CD4-positive, alpha-beta T cell treated with Interleukin-15 for 4 hours (primary cell): ENCODE measurements around the gene GOLGA8H.
"Not testable (repeated sequence)": the region's sequence is repeated elsewhere in the genome, so short reads cannot be mapped to it uniquely, and the experiment has no call there.

Source experiments
- DNase-seq: peaks from one replicate; pipeline ENCODE4 v3.0.0-alpha.2; 2020; ENCODE audit warnings: low spot score

Gene GOLGA8H, protein sequence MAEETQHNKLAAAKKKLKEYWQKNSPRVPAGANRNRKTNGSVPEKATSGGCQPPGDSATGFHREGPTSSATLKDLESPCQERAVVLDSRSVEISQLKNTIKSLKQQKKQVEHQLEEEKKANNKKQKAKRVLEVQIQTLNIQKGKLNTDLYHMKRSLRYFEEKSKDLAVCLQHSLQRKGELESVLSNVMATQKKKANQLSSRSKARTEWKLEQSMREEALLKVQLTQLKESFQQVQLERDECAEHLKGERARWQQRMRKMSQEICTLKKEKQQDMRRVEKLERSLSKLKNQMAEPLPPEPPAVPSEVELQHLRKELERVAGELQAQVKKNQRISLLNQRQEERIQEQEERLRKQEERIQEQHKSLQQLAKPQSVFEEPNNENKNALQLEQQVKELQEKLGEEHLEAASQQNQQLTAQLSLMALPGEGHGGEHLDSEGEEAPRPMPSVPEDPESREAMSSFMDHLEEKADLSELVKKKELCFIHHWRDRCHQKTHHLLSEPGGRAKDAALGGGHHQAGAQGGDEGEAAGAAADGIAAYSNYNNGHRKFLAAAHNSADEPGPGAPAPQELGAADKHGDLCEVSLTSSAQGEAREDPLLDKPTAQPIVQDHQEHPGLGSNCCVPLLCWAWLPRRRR

DNA sequence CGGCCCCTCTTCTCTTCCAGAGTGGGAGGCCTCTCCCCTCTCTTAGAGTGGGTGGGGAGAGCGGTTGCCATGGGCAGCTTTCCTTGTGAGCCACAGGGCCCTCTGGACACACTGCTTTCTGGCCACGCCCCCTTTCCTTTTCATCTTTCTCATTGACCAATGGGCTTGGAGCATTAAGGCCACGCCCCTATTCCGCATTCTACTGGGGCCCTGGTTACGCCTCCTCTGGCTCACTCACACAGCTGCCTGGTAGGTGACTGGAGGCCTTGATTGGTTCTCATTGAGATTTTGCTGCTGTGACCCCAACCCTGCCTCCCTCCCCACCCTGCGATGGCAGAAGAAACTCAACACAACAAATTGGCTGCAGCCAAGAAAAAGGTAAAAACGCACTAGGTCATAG is at the start of gene GOLGA8H:
GOLGA8H (plus strand) TSS at position 233 of the 400 bp plus-strand sequence; CDS start at position 331, 98 bp downstream.
- DNase-seq = not testable (repeated sequence)

DNA sequence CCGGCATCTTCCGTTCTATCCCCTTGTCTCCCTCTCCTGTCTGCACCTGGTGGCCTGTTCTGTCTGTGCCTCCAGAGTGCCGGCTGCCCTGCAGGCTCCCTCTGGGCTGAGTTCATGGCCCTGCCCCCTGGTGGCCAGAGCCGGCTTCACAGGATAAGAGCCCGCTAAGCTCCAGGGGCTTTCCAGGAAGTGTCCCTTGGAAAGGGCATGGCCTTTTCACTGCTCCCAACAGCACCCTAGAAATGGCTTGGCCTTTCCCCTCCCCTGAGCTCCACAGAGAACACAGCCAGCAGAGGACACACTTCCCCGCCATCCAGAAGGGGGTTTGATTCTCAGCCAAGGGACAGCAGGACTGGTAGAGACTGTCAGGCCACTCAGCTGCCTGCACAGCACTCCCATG is 36.9 kb upstream of the GOLGA8H start:
- peak; percentile 0 for DNase-seq

- not testable (repeated sequence) for DNase-seq
Measured at GRCh38 chr15:30573012-30573491, 30.8 kb upstream of the GOLGA8H start.

- not testable (repeated sequence) for DNase-seq
Measured at GRCh38 chr15:30579394-30579970, 24.3 kb upstream of the GOLGA8H start.

DNA sequence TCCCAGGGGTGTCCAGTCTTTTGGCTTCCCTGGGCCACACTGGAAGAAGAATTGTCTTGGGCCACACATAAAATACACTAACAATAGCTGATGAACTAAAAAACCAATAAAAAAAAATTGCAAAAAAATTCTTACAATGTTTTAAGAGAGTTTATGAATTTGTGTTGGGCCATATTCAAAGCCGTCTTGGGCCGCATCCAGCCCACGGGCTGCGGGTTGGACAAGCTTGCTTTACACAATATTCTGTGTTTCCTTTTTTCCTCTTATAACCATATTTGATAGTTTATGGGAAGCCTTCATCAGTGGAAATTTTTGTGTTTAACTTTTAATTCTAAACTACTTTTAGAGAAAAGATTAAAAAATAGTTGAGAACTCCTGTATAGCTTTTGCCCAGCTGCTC is 23.1 kb upstream of the GOLGA8H start:
- DNase-seq = not testable (repeated sequence)

- not testable (repeated sequence) for DNase-seq
Measured at GRCh38 chr15:30598953-30599352, 4.9 kb upstream of the GOLGA8H start.

- not testable (repeated sequence) for DNase-seq
Measured at GRCh38 chr15:30612271-30612670, 8.4 kb downstream of the GOLGA8H start.

DNA sequence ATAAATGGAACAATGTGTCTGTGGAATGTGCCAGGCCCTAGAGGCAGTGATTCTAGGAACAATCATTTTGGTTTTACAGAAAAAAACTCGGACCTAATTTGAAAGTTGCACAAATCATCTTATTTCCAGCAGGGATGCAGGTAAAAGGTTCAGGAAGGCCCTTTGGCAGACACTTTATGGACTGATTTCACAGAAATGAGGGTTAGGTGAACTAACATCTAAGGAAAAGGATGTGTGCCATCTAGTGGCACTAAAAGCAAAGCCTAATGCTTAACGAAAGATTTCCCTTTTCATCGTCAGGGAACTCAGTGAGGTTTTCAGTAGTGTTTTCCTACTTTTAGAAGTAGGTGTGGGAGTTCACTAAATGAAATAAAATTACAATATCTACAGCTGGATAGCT is 17.5 kb downstream of the GOLGA8H start:
- not testable (repeated sequence) for DNase-seq

DNA sequence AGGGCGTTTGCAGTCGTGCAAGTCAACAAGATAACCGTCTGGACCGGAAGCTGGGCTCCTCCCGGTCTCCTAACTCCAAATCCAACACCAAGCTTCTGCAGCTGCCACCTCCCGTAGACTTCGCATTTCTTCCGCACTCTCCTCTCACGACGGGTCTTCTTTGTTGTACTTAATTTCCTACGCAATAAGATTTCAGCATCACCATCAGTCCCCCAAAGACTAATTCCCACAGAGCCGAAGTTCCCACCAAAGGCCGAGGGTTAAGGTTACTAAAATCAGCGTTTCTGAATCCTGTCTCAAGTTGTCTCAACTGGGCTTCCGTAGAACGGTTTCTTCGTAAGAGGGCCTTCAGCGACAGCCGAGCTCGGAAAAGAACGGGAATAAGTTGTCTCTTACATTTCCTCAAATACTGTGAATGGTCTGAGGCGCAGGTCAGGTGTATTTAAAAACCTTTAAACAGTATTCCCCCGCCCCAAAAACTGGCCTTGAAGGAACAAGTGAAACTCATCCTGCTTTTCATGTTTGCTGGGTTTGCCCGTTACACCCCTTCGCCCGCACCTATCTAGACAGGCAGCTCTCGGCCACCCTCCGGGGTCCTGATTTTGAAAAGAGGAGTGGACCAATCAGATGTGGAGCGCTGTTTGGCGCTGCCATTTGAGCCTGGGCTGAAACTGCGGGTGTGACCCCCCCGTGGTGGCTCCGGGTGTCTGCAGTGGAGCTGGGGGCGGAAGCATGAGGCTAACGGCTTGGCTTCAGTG is 21.8 kb downstream of the GOLGA8H start, which contains the start of gene ARHGAP11B:
ARHGAP11B (plus strand) TSS at position 693 of the 758 bp plus-strand sequence.
- peak; percentile 97 for DNase-seq

DNA sequence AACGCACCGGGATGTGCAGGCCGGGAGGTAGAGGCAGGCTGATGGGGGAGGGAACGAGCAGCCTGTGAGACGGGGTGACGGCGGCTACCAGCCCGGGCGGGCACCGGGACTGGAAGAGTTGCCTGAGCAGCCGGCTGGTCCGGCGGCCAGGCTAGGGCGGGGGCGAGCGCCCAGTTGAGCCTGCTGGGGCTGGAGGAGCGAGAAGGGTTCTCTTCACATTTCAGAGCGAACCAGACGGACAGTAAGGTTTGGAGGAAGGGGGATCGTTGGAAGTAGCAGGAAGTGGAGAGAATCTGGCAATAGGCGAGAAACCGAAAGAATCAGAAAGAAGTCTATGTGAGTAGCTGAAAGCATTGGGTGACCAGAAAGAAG is 22.4 kb downstream of the GOLGA8H start:
- not testable (repeated sequence) for DNase-seq

- not testable (repeated sequence) for DNase-seq
Measured at GRCh38 chr15:30626632-30627031, 22.8 kb downstream of the GOLGA8H start.

DNA sequence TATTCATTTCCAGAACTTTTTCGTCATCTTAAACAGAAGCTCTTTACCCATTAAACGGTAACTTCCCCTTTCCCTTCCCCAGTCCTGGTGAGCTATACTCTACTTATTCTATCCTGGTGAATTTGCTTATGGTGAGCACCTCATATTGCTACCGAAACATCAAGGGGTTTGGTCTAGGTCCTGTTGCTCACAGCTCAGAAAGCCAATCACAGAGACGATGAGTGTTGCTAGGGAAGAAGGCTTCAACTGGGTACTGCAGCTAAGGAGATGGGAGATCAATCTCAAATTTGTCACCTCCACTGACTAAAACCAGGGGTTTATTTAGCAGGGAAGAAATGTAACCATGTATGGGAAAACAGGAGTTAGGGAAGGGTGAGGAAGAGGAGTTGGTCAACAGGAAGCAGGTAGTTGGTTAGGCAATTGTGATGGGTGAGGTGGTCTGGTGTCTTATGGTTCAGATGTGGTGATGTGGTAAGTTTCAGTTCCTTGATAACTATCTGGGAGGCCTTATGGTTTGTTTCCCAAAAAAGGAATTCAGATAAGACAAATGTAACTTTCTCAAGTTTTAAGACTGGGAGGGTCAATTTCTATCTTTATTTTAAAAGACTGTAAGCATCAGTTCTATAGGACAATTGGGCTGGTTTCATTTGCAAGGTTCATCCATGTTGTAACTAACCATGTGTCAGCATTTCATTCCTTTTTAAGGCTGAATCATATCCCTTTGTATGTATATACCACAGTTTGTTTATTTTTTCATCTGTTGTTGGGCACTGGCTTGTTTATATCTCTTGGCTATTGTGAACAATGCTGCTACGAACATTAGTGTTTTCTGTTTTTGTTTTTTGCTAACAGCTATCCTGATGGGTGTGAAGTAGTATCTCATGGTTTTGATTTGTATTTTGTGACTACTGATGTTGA is 46.4 kb downstream of the GOLGA8H start:
- DNase-seq = no peak

DNA sequence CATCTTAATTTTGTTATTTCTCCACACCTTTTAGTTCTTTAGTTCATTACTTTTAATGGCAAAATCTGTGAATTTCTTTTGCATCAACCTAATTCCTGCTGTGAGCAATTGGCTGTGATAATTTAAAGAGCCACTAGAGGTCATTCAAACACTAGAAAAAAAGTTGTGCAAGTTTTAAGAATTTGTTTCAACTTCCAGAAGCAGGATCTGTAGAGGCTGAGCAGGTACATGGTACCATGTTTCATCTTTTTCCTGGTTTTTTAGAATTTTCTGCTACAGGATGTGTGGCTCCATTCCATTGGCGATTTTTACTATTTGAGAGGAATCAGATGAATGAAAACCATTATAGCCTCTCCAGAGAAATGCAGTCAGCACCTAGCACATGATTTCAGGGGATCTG is 57.3 kb downstream of the GOLGA8H start:
- not testable (repeated sequence) for DNase-seq
